Esophagus muscularis mucosa (tissue), 4 donors: ENCODE measurements around the gene EPAS1.

ENCODE experiments used
- EP300 ChIP-seq: sonication (generic); formaldehyde crosslinking; IDR thresholded peaks from one replicate; pipeline ENCODE4 v1.6.1; 2017; ENCODE audit warnings: antibody characterized with exemption
- POLR2A ChIP-seq: fragments of 450-650 bp; IDR thresholded peaks from one replicate; pipeline ENCODE4 v1.6.1; 2017; ENCODE audit warnings: antibody characterized with exemption, moderate library complexity, mild to moderate bottlenecking, low read depth
- TF ChIP-seq, protein P1 (sequence below), 3 experiments: fragments of 200-600 bp in 2 of 3; fragments of 450-650 bp in 1 of 3; sonication (generic) in 2 of 3; IDR thresholded peaks; one replicate each; pipeline ENCODE4 v1.5.1; 2017 to 2019; ENCODE audit warnings: antibody characterized with exemption in 3 of 3, mild to moderate bottlenecking in 2 of 3, moderate library complexity in 1 of 3

DNA sequence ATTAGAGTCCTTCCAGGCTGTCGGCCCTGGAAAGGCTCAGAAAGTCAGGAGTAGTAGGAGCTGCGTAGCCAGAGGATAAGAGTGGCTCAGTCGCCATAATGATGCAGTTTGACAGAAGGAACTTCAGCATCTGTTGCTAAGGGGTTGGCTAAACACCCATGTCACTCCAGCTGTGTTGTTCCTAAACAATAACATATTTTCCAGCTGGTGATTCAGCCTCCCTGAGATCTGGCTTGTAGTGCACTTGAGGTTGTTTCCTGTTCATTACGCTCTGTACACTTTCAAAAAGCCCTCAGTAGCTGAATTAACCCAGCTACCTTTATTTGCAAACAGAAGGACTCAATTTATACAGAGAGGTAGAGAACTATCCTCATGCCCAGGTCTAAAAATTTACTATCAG is 39.7 kb upstream of the EPAS1 start:
- TF ChIP-seq, protein P1, sequence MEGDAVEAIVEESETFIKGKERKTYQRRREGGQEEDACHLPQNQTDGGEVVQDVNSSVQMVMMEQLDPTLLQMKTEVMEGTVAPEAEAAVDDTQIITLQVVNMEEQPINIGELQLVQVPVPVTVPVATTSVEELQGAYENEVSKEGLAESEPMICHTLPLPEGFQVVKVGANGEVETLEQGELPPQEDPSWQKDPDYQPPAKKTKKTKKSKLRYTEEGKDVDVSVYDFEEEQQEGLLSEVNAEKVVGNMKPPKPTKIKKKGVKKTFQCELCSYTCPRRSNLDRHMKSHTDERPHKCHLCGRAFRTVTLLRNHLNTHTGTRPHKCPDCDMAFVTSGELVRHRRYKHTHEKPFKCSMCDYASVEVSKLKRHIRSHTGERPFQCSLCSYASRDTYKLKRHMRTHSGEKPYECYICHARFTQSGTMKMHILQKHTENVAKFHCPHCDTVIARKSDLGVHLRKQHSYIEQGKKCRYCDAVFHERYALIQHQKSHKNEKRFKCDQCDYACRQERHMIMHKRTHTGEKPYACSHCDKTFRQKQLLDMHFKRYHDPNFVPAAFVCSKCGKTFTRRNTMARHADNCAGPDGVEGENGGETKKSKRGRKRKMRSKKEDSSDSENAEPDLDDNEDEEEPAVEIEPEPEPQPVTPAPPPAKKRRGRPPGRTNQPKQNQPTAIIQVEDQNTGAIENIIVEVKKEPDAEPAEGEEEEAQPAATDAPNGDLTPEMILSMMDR (IDR thresholded peaks at IDR 0.05) = no peak
- no peak for TF ChIP-seq POLR2A
- TF ChIP-seq EP300 = no peak
